HEK293 (cell line): Measurements from ENCODE around the gene NECAB3.

ENCODE experiments used
- ATF2 ChIP-seq: fragments of 450-650 bp; formaldehyde crosslinking; IDR thresholded peaks from 2 replicates; pipeline ENCODE4 v1.5.1; 2016; ENCODE audit warnings: missing biosample characterization, missing genetic modification characterization, low read depth
- BCL11A ChIP-seq: fragments of 450-650 bp; formaldehyde crosslinking; IDR thresholded peaks from 2 replicates; pipeline ENCODE4 v1.5.1; 2016; ENCODE audit warnings: low read depth, missing biosample characterization, missing genetic modification characterization
- CTCF ChIP-seq: fragments of 450-650 bp; formaldehyde crosslinking; IDR thresholded peaks from 2 replicates; pipeline ENCODE4 v1.5.1; 2016; ENCODE audit warnings: missing biosample characterization, missing genetic modification characterization
- OVOL3 ChIP-seq: fragments of 450-650 bp; formaldehyde crosslinking; IDR thresholded peaks from 2 replicates; pipeline ENCODE4 v1.5.1; 2016; ENCODE audit warnings: missing biosample characterization, missing genetic modification characterization
- TCF7L2 ChIP-seq: IDR thresholded peaks from 2 replicates; pipeline ENCODE4 v1.6.1; 2011; ENCODE audit warnings: low read depth, mild to moderate bottlenecking, inconsistent platforms, low read length, moderate library complexity, borderline replicate concordance
- ZNF148 ChIP-seq: fragments of 450-650 bp; formaldehyde crosslinking; IDR thresholded peaks from 2 replicates; pipeline ENCODE4 v1.5.0; 2017; ENCODE audit warnings: missing biosample characterization, missing genetic modification characterization, borderline replicate concordance
- ZNF18 ChIP-seq: fragments of 450-650 bp; formaldehyde crosslinking; IDR thresholded peaks from 2 replicates; pipeline ENCODE4 v1.5.1; 2016; ENCODE audit warnings: missing biosample characterization, missing genetic modification characterization
- ZNF184 ChIP-seq: fragments of 450-650 bp; IDR thresholded peaks from 2 replicates; pipeline ENCODE4 v1.5.1; 2018; ENCODE audit warnings: missing biosample characterization, mild to moderate bottlenecking, missing genetic modification characterization
- ZNF248 ChIP-seq: fragments of 450-650 bp; formaldehyde crosslinking; IDR thresholded peaks from 2 replicates; pipeline ENCODE4 v1.5.1; 2017; ENCODE audit warnings: missing biosample characterization, missing genetic modification characterization
- ZNF324 ChIP-seq: fragments of 450-650 bp; formaldehyde crosslinking; IDR thresholded peaks from 2 replicates; pipeline ENCODE4 v1.5.1; 2016; ENCODE audit warnings: missing biosample characterization, missing genetic modification characterization
- ZNF664 ChIP-seq: fragments of 450-650 bp; formaldehyde crosslinking; IDR thresholded peaks from 2 replicates; pipeline ENCODE4 v1.5.1; 2016; ENCODE audit warnings: missing biosample characterization, missing genetic modification characterization

GRCh38 chr20:33716498-33716897 lies 42.3 kb upstream of the NECAB3 start:
- no peak for TF ChIP-seq CTCF (tag by site-specific recombination)
- TF ChIP-seq ZNF148 (tag by site-specific recombination) = no peak
- TF ChIP-seq ZNF184 = no peak
- TF ChIP-seq ZNF248 (tag by site-specific recombination) = no peak
- no peak for TF ChIP-seq BCL11A (tag by site-specific recombination)
- TF ChIP-seq ZNF324 = no peak
- TF ChIP-seq ZNF18 (tag by site-specific recombination) = no peak
- TF ChIP-seq ATF2 = no peak
- no peak for TF ChIP-seq TCF7L2
- no peak for TF ChIP-seq OVOL3 (tag by site-specific recombination)
- no peak for TF ChIP-seq ZNF664 (tag by site-specific recombination)
